Measurements from ENCODE around the gene LAMA4.

The LAMA4 gene

DNA sequence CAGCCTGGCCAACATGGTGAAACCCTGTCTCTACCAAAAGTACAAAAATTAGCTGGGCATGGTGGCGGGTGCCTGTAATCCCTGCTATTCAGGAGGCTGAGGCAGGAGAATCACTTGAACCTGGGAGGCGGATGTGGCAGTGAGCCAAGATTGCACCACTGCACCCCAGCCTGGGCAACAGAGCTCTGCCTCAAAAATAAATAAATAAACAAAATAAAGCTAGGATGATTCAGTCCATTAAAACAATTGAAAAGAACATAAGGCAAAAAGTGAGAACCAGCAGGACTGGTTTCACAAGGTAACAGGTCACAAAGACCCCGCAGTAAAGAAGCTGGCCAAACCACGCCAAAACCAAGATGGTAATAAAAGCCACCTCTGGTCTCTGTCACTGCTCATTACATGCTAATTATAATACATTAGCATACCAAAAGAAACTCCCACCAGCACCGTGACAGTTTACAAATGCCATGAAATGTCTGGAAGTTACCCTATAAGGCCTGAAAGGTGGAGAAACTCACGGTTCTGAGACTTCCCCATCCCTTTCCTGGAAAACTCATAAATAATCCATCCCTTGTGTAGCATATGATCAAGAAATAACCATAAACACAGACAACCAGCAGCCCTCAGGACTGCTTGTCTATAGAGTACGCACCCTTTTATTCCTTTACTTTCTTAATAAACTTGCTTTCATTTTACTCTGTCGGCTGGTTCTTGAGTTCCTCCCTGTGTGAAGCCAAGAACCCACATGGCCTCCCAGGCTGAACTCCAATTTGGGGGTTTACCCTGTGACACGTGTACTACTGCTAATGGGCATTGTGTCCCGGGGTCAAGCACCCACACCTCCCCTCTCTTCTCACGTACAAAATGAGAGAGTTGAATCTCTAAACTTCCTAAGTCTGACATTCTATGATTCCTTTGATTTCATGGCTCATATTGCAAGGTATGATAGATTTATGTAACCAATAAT lies 10.2 kb downstream of the LAMA4 start:
- no peak for DNase-seq (ENCODE audit: low read depth in 1 of 2, low spot score in 1 of 2)

DNA sequence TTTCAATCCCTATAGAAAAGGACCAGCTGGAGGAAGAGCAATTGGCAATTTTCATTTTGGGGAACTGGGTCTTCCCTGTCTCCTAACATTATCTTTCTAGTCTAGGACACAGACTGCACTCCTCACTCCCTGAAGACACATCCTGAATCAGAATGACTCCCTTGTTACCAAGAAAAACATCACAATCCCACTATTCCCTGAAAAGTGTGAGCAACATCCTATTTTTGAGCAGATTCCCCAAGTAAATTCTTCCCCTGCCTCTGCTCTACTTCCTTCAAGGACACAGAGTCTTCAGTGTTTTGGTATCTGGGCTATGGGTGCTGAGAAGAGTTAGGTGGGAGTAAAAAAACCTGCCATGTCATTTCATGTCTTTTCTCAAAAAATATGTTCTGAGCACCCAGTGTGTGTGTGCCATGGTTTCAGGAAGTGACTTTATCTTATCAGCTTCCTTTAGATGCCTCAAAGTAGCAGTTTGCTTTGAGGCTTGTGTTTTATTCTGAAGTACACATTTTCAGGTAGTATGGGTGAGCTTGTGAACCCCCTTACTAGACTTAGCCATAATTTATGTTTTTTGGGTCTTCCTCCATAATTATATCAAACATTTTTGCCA lies 12.4 kb downstream of the LAMA4 start:
- DNase-seq (ENCODE audit: low read depth in 1 of 2, low spot score in 1 of 2), result no peak

DNA sequence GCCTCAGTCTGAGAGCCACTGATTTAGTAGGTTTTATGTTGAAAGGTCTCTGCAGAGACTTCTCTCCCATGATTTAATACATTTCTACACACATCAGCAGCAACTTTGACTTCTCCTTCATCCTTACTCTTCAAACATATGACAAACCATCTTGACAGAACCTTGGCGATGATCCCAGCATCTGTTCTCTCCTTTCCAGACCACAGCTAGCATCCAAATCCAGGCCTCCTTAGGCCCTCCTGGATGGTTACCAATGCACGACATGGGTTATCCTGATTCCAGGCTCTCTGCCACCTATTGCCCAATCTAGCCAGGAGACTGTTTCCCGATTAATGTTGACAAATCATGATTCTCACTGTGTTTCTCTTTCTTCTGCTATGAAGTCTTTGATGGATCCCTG lies 16.8 kb downstream of the LAMA4 start:
- no peak for DNase-seq (ENCODE audit: low read depth in 1 of 2, low spot score in 1 of 2)

DNA sequence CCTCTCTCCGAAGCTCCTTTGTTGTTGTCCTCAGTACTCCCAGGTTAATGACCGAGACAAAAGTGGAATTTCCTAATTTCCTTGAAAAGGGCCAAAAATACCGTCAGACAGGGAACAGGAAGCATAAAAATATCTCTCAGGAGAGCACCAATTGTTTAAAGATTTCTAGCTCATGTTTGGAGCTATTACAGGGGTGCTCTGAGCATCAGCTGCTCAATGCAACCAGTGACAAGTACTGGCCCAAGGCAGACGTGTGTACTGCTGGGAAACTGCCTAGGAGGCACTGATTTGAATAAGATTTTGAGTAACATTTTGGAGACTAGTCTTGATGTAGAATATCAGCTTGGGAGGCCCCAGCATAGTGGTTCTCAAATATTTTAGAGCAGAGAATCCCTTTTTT lies 17.3 kb downstream of the LAMA4 start:
- no peak for DNase-seq (ENCODE audit: low read depth in 1 of 2, low spot score in 1 of 2)

DNA sequence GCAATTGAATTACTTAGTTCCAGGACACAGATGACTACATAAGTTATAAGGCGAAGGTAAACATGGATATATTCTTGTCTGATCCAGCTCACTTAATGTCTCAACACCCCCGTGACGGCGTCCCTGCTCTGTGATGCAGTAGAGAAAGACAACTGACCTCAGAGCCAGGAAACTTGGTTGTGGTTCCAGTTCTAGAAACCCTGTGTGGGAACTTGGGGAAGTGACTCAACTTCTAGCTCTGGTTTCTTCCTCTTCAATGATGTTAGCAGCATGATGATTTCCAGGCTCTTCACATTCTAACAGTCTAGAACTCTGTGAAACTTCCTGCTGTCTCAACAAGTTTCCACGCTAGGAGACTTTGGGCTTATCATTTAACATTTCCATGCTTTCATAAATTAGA lies 18.4 kb downstream of the LAMA4 start:
- DNase-seq (ENCODE audit: low read depth in 1 of 2, low spot score in 1 of 2), result peak in 1 of 2 donors; percentile 17

DNA sequence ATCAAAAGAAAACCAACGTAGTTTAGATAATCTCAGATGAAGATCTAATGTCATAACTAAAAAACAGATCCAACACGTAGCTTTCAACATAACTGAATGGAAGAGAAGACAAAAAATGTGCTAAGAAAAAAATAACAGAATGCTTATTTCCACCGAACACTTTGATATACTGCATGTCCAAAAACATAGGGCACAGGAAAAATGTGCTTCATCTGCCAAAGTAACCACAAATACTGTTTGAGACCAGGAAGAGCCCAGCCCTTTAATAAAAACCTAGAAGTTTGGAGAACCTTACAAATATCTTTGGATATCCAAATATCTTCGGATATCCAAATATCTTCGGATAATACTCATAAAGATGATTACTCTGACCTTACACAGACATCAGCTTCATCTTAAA lies 19.8 kb downstream of the LAMA4 start:
- DNase-seq (ENCODE audit: low read depth in 1 of 2, low spot score in 1 of 2), result no peak

- DNase-seq (ENCODE audit: low read depth in 1 of 2, low spot score in 1 of 2), result no peak
Measured at GRCh38 chr6:112233847-112234246, 20.5 kb downstream of the LAMA4 start.

DNA sequence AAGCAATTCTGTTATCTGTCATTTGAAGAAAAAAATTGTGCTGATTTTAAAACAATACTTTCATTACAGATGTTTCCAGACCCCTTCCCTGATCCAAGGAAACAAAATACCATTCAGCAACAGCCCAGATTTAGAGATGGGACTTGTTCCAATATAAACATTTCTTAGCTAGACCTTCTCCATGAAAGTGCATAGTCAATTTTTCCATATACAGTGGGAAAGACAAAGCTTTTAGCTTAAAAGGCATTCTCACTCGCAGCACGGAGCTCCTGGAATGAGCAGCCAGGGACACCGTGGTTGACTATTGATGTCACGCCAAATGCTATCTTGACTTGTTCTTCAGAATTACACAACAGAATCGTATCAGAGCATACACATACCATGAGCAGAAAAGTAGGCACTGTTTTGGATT lies 21.5 kb downstream of the LAMA4 start:
- DNase-seq (ENCODE audit: low read depth in 1 of 2, low spot score in 1 of 2), result no peak

GRCh38 chr6:112231594-112232060 lies 22.7 kb downstream of the LAMA4 start:
- no peak for DNase-seq (ENCODE audit: low read depth in 1 of 2, low spot score in 1 of 2)

GRCh38 chr6:112231164-112231563 lies 23.2 kb downstream of the LAMA4 start:
- no peak for DNase-seq (ENCODE audit: low read depth in 1 of 2, low spot score in 1 of 2)

- DNase-seq (ENCODE audit: low read depth in 1 of 2, low spot score in 1 of 2), result no peak
Measured at GRCh38 chr6:112228480-112229332, 25.7 kb downstream of the LAMA4 start.

- DNase-seq (ENCODE audit: low read depth in 1 of 2, low spot score in 1 of 2), result no peak
Measured at GRCh38 chr6:112227992-112228391, 26.4 kb downstream of the LAMA4 start.

- DNase-seq (ENCODE audit: low read depth in 1 of 2, low spot score in 1 of 2), result no peak
Measured at GRCh38 chr6:112227411-112227810, 27.0 kb downstream of the LAMA4 start.

DNA sequence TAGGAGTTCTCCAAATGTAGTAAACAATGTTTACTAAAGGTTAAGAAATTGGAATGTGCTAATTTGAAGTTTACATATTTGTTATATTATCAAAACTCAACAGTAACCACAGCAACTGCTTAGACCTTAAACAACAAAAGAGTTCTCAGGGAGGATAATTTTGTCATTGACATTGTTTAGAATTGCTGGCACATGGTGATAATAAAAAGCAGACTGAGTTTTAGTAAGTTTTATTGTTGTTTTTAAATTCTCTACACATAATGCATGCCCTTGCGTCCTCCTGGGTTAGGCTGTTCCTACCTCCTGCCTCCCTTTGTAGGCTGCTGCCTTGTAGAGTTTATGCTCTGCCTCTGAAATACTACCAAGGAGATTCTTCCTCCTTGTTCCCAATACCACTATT lies 28.7 kb downstream of the LAMA4 start:
- no peak for DNase-seq (ENCODE audit: low read depth in 1 of 2, low spot score in 1 of 2)

- DNase-seq (ENCODE audit: low read depth in 1 of 2, low spot score in 1 of 2), result no peak
Measured at GRCh38 chr6:112224088-112224487, 30.3 kb downstream of the LAMA4 start.

GRCh38 chr6:112223070-112223861 lies 31.1 kb downstream of the LAMA4 start:
- DNase-seq (ENCODE audit: low read depth in 1 of 2, low spot score in 1 of 2), result no peak

- DNase-seq (ENCODE audit: low read depth in 1 of 2, low spot score in 1 of 2), result no peak
Measured at GRCh38 chr6:112221981-112222852, 32.1 kb downstream of the LAMA4 start.

DNA sequence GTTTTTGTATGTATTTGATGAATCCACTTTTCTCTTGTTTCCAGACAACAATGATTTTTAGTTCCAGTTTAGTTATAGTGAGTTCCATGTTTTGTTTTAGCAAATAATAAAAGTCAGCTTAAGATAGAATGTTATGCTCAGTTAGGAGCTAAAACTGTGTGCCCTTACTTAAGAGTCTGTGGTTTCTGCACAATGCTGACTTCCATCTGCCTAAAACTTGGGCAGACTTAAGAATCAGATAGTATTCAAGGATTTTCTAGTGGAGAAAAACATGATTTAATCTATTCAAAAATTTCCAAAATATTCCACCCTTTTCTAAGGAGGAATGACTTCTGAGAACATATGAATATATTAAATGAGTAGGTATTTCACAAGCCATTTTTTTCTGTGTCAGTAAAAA lies 32.8 kb downstream of the LAMA4 start:
- no peak for DNase-seq (ENCODE audit: low read depth in 1 of 2, low spot score in 1 of 2)

GRCh38 chr6:112218563-112218962 lies 35.8 kb downstream of the LAMA4 start:
- no peak for DNase-seq (ENCODE audit: low read depth in 1 of 2, low spot score in 1 of 2)
